HepG2 (cell line): ENCODE measurements around the gene FILIP1. TPM values are rescaled to one million over a fixed set of nuclear protein-coding genes. Genes with fewer than 3 reads are reported as not detected.

Experiments used
- ATAC-seq: fragments of 200-7000 bp; cut with Tn5 transposase; 3 replicates; pipeline ENCODE4 v1.9.1; 2020; ENCODE audit warnings: mild to moderate bottlenecking, moderate library complexity
- BruUV-seq: library from RNA; stranded (reverse); fragments of 400-500 nt; replicated peaks from 2 replicates; lab custom pipeline; 2021; lab: Mats Ljungman, UMichigan
- CTCF ChIA-PET: fragments of 300-600 bp; formaldehyde crosslinking; extraction: SDS; loops from one replicate; lab custom pipeline; 2021; ENCODE audit warnings: low total read pairs, inconsistent platforms, low intra/inter-chr PET ratio; lab: Yijun Ruan, JAX
- POLR2A ChIA-PET: fragments of 350-600 bp; sonication (Branson Sonifier 250); formaldehyde crosslinking; loops from one replicate; lab custom pipeline; 2020; ENCODE audit warnings: antibody characterized with exemption, inconsistent platforms; lab: Yijun Ruan, JAX
- DNase-seq: peaks from one replicate; pipeline ENCODE4 v3.0.0-alpha.2; 2015; ENCODE audit warnings: low spot score
- FAIRE-seq: peaks from 3 replicates; lab custom pipeline; 2011; peaks lifted over from hg19 to GRCh38; lab: Jason Lieb, UNC
- H2AFZ ChIP-seq: one replicate; pipeline ENCODE4 v1.6.1; 2011; ENCODE audit warnings: low read length, inconsistent platforms
- H3K27ac ChIP-seq: fragments of 300-600 bp; 3 replicates; pipeline ENCODE4 v1.8.0; 2011; ENCODE audit warnings: mixed run types, mild to moderate bottlenecking, mixed read lengths, low read length, inconsistent platforms; ENCODE audit not compliant: insufficient read depth; ENCODE audit errors: extremely low read length
- H3K27me3 ChIP-seq, 2 experiments: fragments of 200-600 bp in 1 of 2; 2 replicates in 1 of 2; 3 replicates in 1 of 2; pipeline versions ENCODE4 v1.6.0 to v1.8.0; 2011; ENCODE audit warnings: low read length in 2 of 2, mild to moderate bottlenecking in 2 of 2, moderate library complexity in 2 of 2, inconsistent platforms in 1 of 2; ENCODE audit not compliant: insufficient read depth in 2 of 2, control insufficient read depth in 1 of 2
- H3K36me3 ChIP-seq, 2 experiments: fragments of 200-600 bp in 1 of 2; replicated peaks in 1 of 2; 2 replicates in 1 of 2; 3 replicates in 1 of 2; pipeline versions ENCODE4 v1.5.1 to v1.8.0; 2011; ENCODE audit warnings: low read length in 2 of 2, inconsistent platforms in 1 of 2; ENCODE audit not compliant: insufficient read depth in 2 of 2, control insufficient read depth in 1 of 2
- H3K4me1 ChIP-seq: 2 replicates; pipeline ENCODE4 v1.5.1; 2012; ENCODE audit warnings: low read length, inconsistent platforms; ENCODE audit not compliant: insufficient read depth
- H3K4me2 ChIP-seq: 2 replicates; pipeline ENCODE4 v1.6.0; 2011; ENCODE audit warnings: low read depth, low read length, inconsistent platforms
- H3K4me3 ChIP-seq, 3 experiments: fragments of 200-600 bp in 1 of 3; sonication (generic), shearing (Covaris generic) in 1 of 3; replicated peaks in 1 of 3; 2 replicates each; pipeline ENCODE4 v1.5.1; 2011 to 2016; ENCODE audit warnings: low read length in 3 of 3, inconsistent platforms in 2 of 3, low read depth in 2 of 3, mild to moderate bottlenecking in 2 of 3, control low read depth in 1 of 3, mixed read lengths in 1 of 3; ENCODE audit not compliant: insufficient read depth in 1 of 3
- H3K79me2 ChIP-seq: one replicate; pipeline ENCODE4 v1.6.1; 2011; ENCODE audit warnings: low read length, inconsistent platforms; ENCODE audit not compliant: insufficient read depth
- H3K9ac ChIP-seq: 2 replicates; pipeline ENCODE4 v1.6.0; 2011; ENCODE audit warnings: mild to moderate bottlenecking, low read depth, low read length, inconsistent platforms; ENCODE audit not compliant: insufficient read depth
- H3K9me3 ChIP-seq: 2 replicates; pipeline ENCODE4 v1.5.1; 2012; ENCODE audit warnings: mild to moderate bottlenecking, low read length
- H4K20me1 ChIP-seq: 2 replicates; pipeline ENCODE4 v1.6.0; 2011; ENCODE audit warnings: inconsistent platforms, mild to moderate bottlenecking, low read length, moderate library complexity; ENCODE audit not compliant: insufficient read depth
- ATF1 ChIP-seq: IDR thresholded peaks from 2 replicates; pipeline ENCODE4 v1.6.1; 2016; ENCODE audit warnings: mild to moderate bottlenecking, control low read depth
- CBX1 ChIP-seq: IDR thresholded peaks from one replicate; pipeline ENCODE4 v1.6.1; 2016; ENCODE audit warnings: antibody characterized with exemption, low read depth
- FOXO4 ChIP-seq: sonication (generic); formaldehyde crosslinking; conservative IDR thresholded peaks from 2 replicates; pipeline ENCODE4 v1.8.1; 2023; ENCODE audit warnings: missing genetic modification reagents
- JUNB ChIP-seq: sonication (generic); formaldehyde crosslinking; IDR thresholded peaks from 2 replicates; pipeline ENCODE4 v1.8.0; 2022; ENCODE audit warnings: missing genetic modification reagents, mild to moderate bottlenecking, borderline replicate concordance
- NCOA5 ChIP-seq: sonication (generic); formaldehyde crosslinking; IDR thresholded peaks from 2 replicates; pipeline ENCODE4 v1.4.0; 2020; ENCODE audit warnings: missing genetic modification reagents
- NFE2L1 ChIP-seq: sonication (generic); formaldehyde crosslinking; IDR thresholded peaks from 2 replicates; pipeline ENCODE4 v1.4.0; 2020; ENCODE audit warnings: missing genetic modification reagents, mild to moderate bottlenecking, borderline replicate concordance
- PITX1 ChIP-seq: sonication (generic); formaldehyde crosslinking; IDR thresholded peaks from 2 replicates; pipeline ENCODE4 v1.5.1; 2020; ENCODE audit warnings: mild to moderate bottlenecking, missing genetic modification reagents
- PRPF4 ChIP-seq: fragments of 200-400 bp; formaldehyde crosslinking; IDR thresholded peaks from 2 replicates; pipeline ENCODE4 v1.6.1; 2016; ENCODE audit warnings: low read length, low read depth; ENCODE audit not compliant: poor library complexity, severe bottlenecking
- RORA ChIP-seq: sonication (generic); formaldehyde crosslinking; IDR thresholded peaks from 2 replicates; pipeline ENCODE4 v1.5.0; 2020; ENCODE audit warnings: mild to moderate bottlenecking, missing genetic modification reagents, moderate library complexity
- SIX4 ChIP-seq: sonication (generic); formaldehyde crosslinking; IDR thresholded peaks from 2 replicates; pipeline ENCODE4 v1.4.0; 2020; ENCODE audit warnings: missing genetic modification reagents
- SOX13 ChIP-seq, 3 experiments: fragments of 450-650 bp in 1 of 3; sonication (generic) in 1 of 3; formaldehyde crosslinking in 1 of 3; IDR thresholded peaks in 2 of 3; conservative IDR thresholded peaks in 1 of 3; 2 replicates each; pipeline versions ENCODE4 v1.5.0 to v1.6.1; 2016 to 2020; ENCODE audit warnings: antibody characterized with exemption in 1 of 3, mild to moderate bottlenecking in 1 of 3, missing compliant biosample characterization in 1 of 3, missing genetic modification reagents in 1 of 3, moderate library complexity in 1 of 3
- STAT5B ChIP-seq: sonication (generic); formaldehyde crosslinking; IDR thresholded peaks from 2 replicates; pipeline ENCODE4 v1.4.0; 2020; ENCODE audit warnings: missing genetic modification reagents
- USF2 ChIP-seq, 2 experiments: sonication (generic) in 1 of 2; formaldehyde crosslinking in 1 of 2; IDR thresholded peaks; 2 replicates each; pipeline versions ENCODE4 v1.5.1 to v1.6.1; 2011 to 2020; ENCODE audit warnings: borderline replicate concordance in 1 of 2, low read depth in 1 of 2, low read length in 1 of 2, mild to moderate bottlenecking in 1 of 2, missing genetic modification reagents in 1 of 2, moderate library complexity in 1 of 2
- ZFP1 ChIP-seq: IDR thresholded peaks from 2 replicates; pipeline ENCODE4 v1.6.1; 2016
- ZNF275 ChIP-seq: sonication (generic); formaldehyde crosslinking; IDR thresholded peaks from 2 replicates; pipeline ENCODE4 v1.8.0; 2022; ENCODE audit warnings: missing genetic modification reagents, mild to moderate bottlenecking, inconsistent platforms, borderline replicate concordance
- ZNF503 ChIP-seq: sonication (generic); formaldehyde crosslinking; IDR thresholded peaks from 2 replicates; pipeline ENCODE4 v1.4.0; 2020; ENCODE audit warnings: missing genetic modification reagents
- ZNF543 ChIP-seq: sonication (generic); formaldehyde crosslinking; IDR thresholded peaks from 2 replicates; pipeline ENCODE4 v1.4.0; 2020; ENCODE audit warnings: mild to moderate bottlenecking, missing genetic modification reagents
- ZNF674 ChIP-seq: sonication (generic); formaldehyde crosslinking; IDR thresholded peaks from 2 replicates; pipeline ENCODE4 v1.5.0; 2020; ENCODE audit warnings: low read depth, mild to moderate bottlenecking, missing genetic modification reagents
- ZSCAN20 ChIP-seq: sonication (generic); formaldehyde crosslinking; IDR thresholded peaks from 2 replicates; pipeline ENCODE4 v1.4.0; 2020; ENCODE audit warnings: missing genetic modification reagents, mild to moderate bottlenecking, borderline replicate concordance
- WGBS: methylation state at CpG from one replicate; pipeline ENCODE4 v1.1.6; 2017; ENCODE audit warnings: low lambda C conversion rate; 5-methylcytosine and 5-hydroxymethylcytosine counted together
- in situ Hi-C: cut with HindIII; loops from 2 replicates; pipeline ENCODE4 v1.10.0; 2017; ENCODE audit warnings: low pct_unique_long_range_greater_than_20kb; ENCODE audit not compliant: extremely low pct_ligation_motif_present
- intact Hi-C: fragments of 100-400 bp; cut with micrococcal nuclease; formaldehyde crosslinking; loops from one replicate; pipeline ENCODE4 v1.10.0; 2022; ENCODE audit not compliant: unreplicated experiment
- polyA plus RNA-seq, 8 experiments: library from polyadenylated mRNA; depleted of rRNA in 3 of 8; stranded (reverse) in 7 of 8; unstranded in 1 of 8; fragments of >200 nt; fragmentation: Illumina TruSeq in 4 of 8; extraction: Trizol in 4 of 8; gene quantifications; 2 replicates each; pipeline versions ENCODE4 v1.2.1 to v1.2.3, GENCODE V29; 2011 to 2016; ENCODE audit warnings: low read depth in 4 of 8, missing spikeins in 1 of 8, mixed read lengths in 1 of 8; ENCODE audit not compliant: insufficient read depth in 1 of 8
- total RNA-seq, 5 experiments: library from RNA; depleted of rRNA; stranded (reverse); fragments of >200 nt; fragmentation: Illumina TruSeq; extraction: Trizol; gene quantifications; 2 replicates each; pipeline ENCODE4 v1.2.3, GENCODE V29; 2016; ENCODE audit warnings: low read depth in 1 of 5

The FILIP1 gene
- total and polyA plus RNA-seq, 2 of the 13 experiments (the other 11 are each of a cell fraction or from before 2014, with no cell fraction given), result not detected

- H3K27ac ChIP-seq, result no peak overlapping the region
- intact Hi-C loops, result no loop called here
- no peaks in the 10 kb centered on the region for H3K4me1 ChIP-seq
- FAIRE-seq, result no peak
- ATAC-seq, result no peak
- H3K27me3 ChIP-seq, result no peaks in the 10 kb centered on the region; a peak in 1 of 5 replicates
- H3K36me3 ChIP-seq, result no peaks in the 10 kb centered on the region
- H3K4me3 ChIP-seq, result no peak overlapping the region
- no peak overlapping the region for H2AFZ ChIP-seq
- DNase-seq, result no peak
- in situ Hi-C loops, result no loop called here
- no peak for TF ChIP-seq CBX1
- TF ChIP-seq STAT5B (CRISPR knock-in tag), result no peak
- TF ChIP-seq SOX13 (IDR thresholded peaks at IDR 0.05), result no peak
- TF ChIP-seq SOX13 (CRISPR knock-in tag; conservative IDR thresholded peaks at IDR 0.05 in 1 of 2, IDR thresholded peaks at IDR 0.05 in 1 of 2), result no peak
- no peak for TF ChIP-seq NFE2L1
- no peak for TF ChIP-seq ATF1 (CRISPR knock-in tag)
- TF ChIP-seq FOXO4 (CRISPR knock-in tag), result no peak
- no peak for TF ChIP-seq USF2 (IDR thresholded peaks at IDR 0.05; ENCODE audit: low read depth, low read length)
- no peak for TF ChIP-seq USF2 (CRISPR knock-in tag; IDR thresholded peaks at IDR 0.05; ENCODE audit: borderline replicate concordance)
- TF ChIP-seq ZNF674 (CRISPR knock-in tag), result no peak
- no peak for TF ChIP-seq JUNB (CRISPR knock-in tag)
- no peak for TF ChIP-seq ZFP1 (CRISPR knock-in tag)
- TF ChIP-seq ZNF543 (CRISPR knock-in tag), result no peak
- no peak for TF ChIP-seq SIX4 (CRISPR knock-in tag)
- no peak for TF ChIP-seq PITX1
- TF ChIP-seq NCOA5, result no peak
- no peak for TF ChIP-seq ZNF503 (CRISPR knock-in tag)
- no peak for TF ChIP-seq PRPF4
- TF ChIP-seq ZSCAN20, result no peak
- TF ChIP-seq ZNF275, result no peak
- no peak for TF ChIP-seq RORA
- TF ChIP-seq, all 625 proteins: peak for 0
- no peaks in the 10 kb centered on the region for H3K79me2 ChIP-seq
- no peak overlapping the region for H3K4me2 ChIP-seq
- WGBS, result 0% methylated on average over 1 of the region's 1 CpG
- ChIA-PET CTCF (no interaction called here), POLR2A (no interaction called here)
- H3K9me3 ChIP-seq, result no peaks in the 10 kb centered on the region
- BruUV-seq, result no TSS peak
- H4K20me1 ChIP-seq, result no peaks in the 10 kb centered on the region
- H3K9ac ChIP-seq, result no peak overlapping the region
These were observed 77.2 kb downstream of the FILIP1 start for GRCh38 chr6:75416443-75416842.
